HEK293 (cell line): ENCODE measurements around the gene SERPINB3.
A peak's percentile ranks its signal among the peaks of the same experiment; 100 is the strongest.

Experiments
- CTCF ChIA-PET: fragments of 350-600 bp; formaldehyde crosslinking; extraction: SDS; loops from one replicate; lab custom pipeline; 2021; ENCODE audit warnings: antibody characterized with exemption; lab: Yijun Ruan, JAX
- POLR2A ChIA-PET: fragments of 300-600 bp; formaldehyde crosslinking; extraction: SDS; loops from one replicate; lab custom pipeline; 2020; ENCODE audit warnings: antibody characterized with exemption, inconsistent platforms; lab: Yijun Ruan, JAX
- H3K27ac ChIP-seq: fragments of 200-500 bp; sonication (Bioruptor generic); 2 replicates; pipeline ENCODE4 v1.5.1; 2014; ENCODE audit warnings: low read depth, low read length, control low read depth, inconsistent platforms; ENCODE audit errors: extremely low read depth
- H3K36me3 ChIP-seq, 2 experiments: fragments of 200-500 bp in 1 of 2; sonication (Bioruptor generic) in 1 of 2; 1 replicate in 1 of 2; 2 replicates in 1 of 2; pipeline ENCODE4 v1.5.1; 2014 to 2017; ENCODE audit warnings: inconsistent platforms in 2 of 2, low read length in 2 of 2; ENCODE audit not compliant: control insufficient read depth in 2 of 2, insufficient read depth in 1 of 2
- H3K4me1 ChIP-seq: fragments of 200-500 bp; sonication (Bioruptor generic); 2 replicates; pipeline ENCODE4 v1.5.1; 2014; ENCODE audit warnings: mild to moderate bottlenecking, low read length, inconsistent platforms; ENCODE audit not compliant: control insufficient read depth, insufficient read depth
- H3K4me3 ChIP-seq: 2 replicates; pipeline ENCODE4 v1.5.1; 2011; ENCODE audit warnings: low read depth, mild to moderate bottlenecking, control low read depth, low read length, moderate library complexity
- H3K9me3 ChIP-seq: fragments of 200-500 bp; sonication (Bioruptor generic); 2 replicates; pipeline ENCODE4 v1.5.1; 2014; ENCODE audit warnings: low read depth, low read length, inconsistent platforms; ENCODE audit not compliant: control insufficient read depth, insufficient read depth
- KLF10 ChIP-seq: fragments of 450-650 bp; IDR thresholded peaks from 2 replicates; pipeline ENCODE4 v1.5.1; 2018; ENCODE audit warnings: missing biosample characterization, mild to moderate bottlenecking, missing genetic modification characterization
- SETDB1 ChIP-seq: IDR thresholded peaks from one replicate; pipeline ENCODE4 v1.6.1; 2017; ENCODE audit warnings: mild to moderate bottlenecking, low read length, moderate library complexity, mixed read lengths; ENCODE audit not compliant: insufficient read length
- SP7 ChIP-seq: fragments of 450-650 bp; formaldehyde crosslinking; IDR thresholded peaks from 2 replicates; pipeline ENCODE4 v1.5.1; 2016; ENCODE audit warnings: missing biosample characterization, missing genetic modification characterization
- YY2 ChIP-seq: fragments of 450-650 bp; formaldehyde crosslinking; IDR thresholded peaks from 2 replicates; pipeline ENCODE4 v1.5.1; 2016; ENCODE audit warnings: missing biosample characterization, missing genetic modification characterization
- ZBTB21 ChIP-seq: fragments of 450-650 bp; formaldehyde crosslinking; IDR thresholded peaks from 2 replicates; pipeline ENCODE4 v1.5.1; 2017; ENCODE audit warnings: missing biosample characterization, missing genetic modification characterization
- ZFHX2 ChIP-seq: fragments of 450-650 bp; formaldehyde crosslinking; conservative IDR thresholded peaks from 2 replicates; pipeline ENCODE4 v1.5.1; 2016; ENCODE audit warnings: missing biosample characterization, missing genetic modification characterization
- ZFP37 ChIP-seq: fragments of 450-650 bp; formaldehyde crosslinking; IDR thresholded peaks from 2 replicates; pipeline ENCODE4 v1.5.1; 2016; ENCODE audit warnings: missing biosample characterization, missing genetic modification characterization
- ZNF114 ChIP-seq: fragments of 450-650 bp; formaldehyde crosslinking; IDR thresholded peaks from 2 replicates; pipeline ENCODE4 v1.5.0; 2017; ENCODE audit warnings: missing biosample characterization, missing genetic modification characterization
- ZNF155 ChIP-seq: fragments of 450-650 bp; formaldehyde crosslinking; IDR thresholded peaks from 2 replicates; pipeline ENCODE4 v1.5.1; 2016; ENCODE audit warnings: missing biosample characterization, missing genetic modification characterization
- ZNF184 ChIP-seq: fragments of 450-650 bp; IDR thresholded peaks from 2 replicates; pipeline ENCODE4 v1.5.1; 2018; ENCODE audit warnings: missing biosample characterization, mild to moderate bottlenecking, missing genetic modification characterization
- ZNF202 ChIP-seq: fragments of 450-650 bp; formaldehyde crosslinking; IDR thresholded peaks from 2 replicates; pipeline ENCODE4 v1.5.1; 2016; ENCODE audit warnings: missing biosample characterization, missing genetic modification characterization, borderline replicate concordance
- ZNF239 ChIP-seq: fragments of 450-650 bp; formaldehyde crosslinking; IDR thresholded peaks from 2 replicates; pipeline ENCODE4 v1.5.1; 2016; ENCODE audit warnings: missing biosample characterization, missing genetic modification characterization
- ZNF311 ChIP-seq: fragments of 450-650 bp; formaldehyde crosslinking; IDR thresholded peaks from 2 replicates; pipeline ENCODE4 v1.5.1; 2017; ENCODE audit warnings: missing biosample characterization, missing genetic modification characterization, borderline replicate concordance
- ZNF335 ChIP-seq: fragments of 450-650 bp; formaldehyde crosslinking; conservative IDR thresholded peaks from 2 replicates; pipeline ENCODE4 v1.5.1; 2016; ENCODE audit warnings: missing biosample characterization, missing genetic modification characterization
- ZNF394 ChIP-seq: fragments of 450-650 bp; formaldehyde crosslinking; IDR thresholded peaks from 2 replicates; pipeline ENCODE4 v1.5.1; 2016; ENCODE audit warnings: missing biosample characterization, missing genetic modification characterization, mild to moderate bottlenecking, moderate library complexity, borderline replicate concordance
- ZNF426 ChIP-seq: fragments of 450-650 bp; formaldehyde crosslinking; IDR thresholded peaks from 2 replicates; pipeline ENCODE4 v1.5.1; 2017; ENCODE audit warnings: missing biosample characterization, missing genetic modification characterization, mild to moderate bottlenecking, inconsistent platforms, moderate library complexity
- ZNF510 ChIP-seq: fragments of 450-650 bp; formaldehyde crosslinking; IDR thresholded peaks from 2 replicates; pipeline ENCODE4 v1.5.1; 2018; ENCODE audit warnings: mild to moderate bottlenecking, missing genetic modification characterization, missing biosample characterization; ENCODE audit not compliant: insufficient replicate concordance
- ZNF561 ChIP-seq: fragments of 450-650 bp; IDR thresholded peaks from 2 replicates; pipeline ENCODE4 v1.5.1; 2018; ENCODE audit warnings: missing biosample characterization, missing genetic modification characterization, borderline replicate concordance
- ZNF660 ChIP-seq: fragments of 450-650 bp; IDR thresholded peaks from 2 replicates; pipeline ENCODE4 v1.5.1; 2018; ENCODE audit warnings: missing biosample characterization, mild to moderate bottlenecking, missing genetic modification characterization
- ZSCAN23 ChIP-seq: fragments of 450-650 bp; formaldehyde crosslinking; IDR thresholded peaks from 2 replicates; pipeline ENCODE4 v1.5.1; 2016; ENCODE audit warnings: missing biosample characterization, missing genetic modification characterization
- TF ChIP-seq, protein P1 (sequence below): fragments of 450-650 bp; formaldehyde crosslinking; IDR thresholded peaks from 2 replicates; pipeline ENCODE4 v1.5.1; 2016; ENCODE audit warnings: missing biosample characterization, missing genetic modification characterization, low read depth
- TF ChIP-seq, protein P2 (sequence below): fragments of 450-650 bp; formaldehyde crosslinking; optimal IDR thresholded peaks from 2 replicates; pipeline ENCODE3; 2016; ENCODE audit warnings: missing biosample characterization, mild to moderate bottlenecking, missing genetic modification characterization
- TF ChIP-seq, protein P3 (sequence below): fragments of 450-650 bp; formaldehyde crosslinking; IDR thresholded peaks from 2 replicates; pipeline ENCODE4 v1.5.1; 2017; ENCODE audit warnings: missing biosample characterization, missing genetic modification characterization
- TF ChIP-seq, protein P4 (sequence below): fragments of 450-650 bp; formaldehyde crosslinking; IDR thresholded peaks from 2 replicates; pipeline ENCODE4 v1.5.1; 2016; ENCODE audit warnings: missing biosample characterization, missing genetic modification characterization, borderline replicate concordance
- TF ChIP-seq, protein P5 (sequence below): fragments of 450-650 bp; formaldehyde crosslinking; IDR thresholded peaks from 2 replicates; pipeline ENCODE4 v1.5.1; 2016; ENCODE audit warnings: missing biosample characterization, missing genetic modification characterization

The SERPINB3 gene

DNA sequence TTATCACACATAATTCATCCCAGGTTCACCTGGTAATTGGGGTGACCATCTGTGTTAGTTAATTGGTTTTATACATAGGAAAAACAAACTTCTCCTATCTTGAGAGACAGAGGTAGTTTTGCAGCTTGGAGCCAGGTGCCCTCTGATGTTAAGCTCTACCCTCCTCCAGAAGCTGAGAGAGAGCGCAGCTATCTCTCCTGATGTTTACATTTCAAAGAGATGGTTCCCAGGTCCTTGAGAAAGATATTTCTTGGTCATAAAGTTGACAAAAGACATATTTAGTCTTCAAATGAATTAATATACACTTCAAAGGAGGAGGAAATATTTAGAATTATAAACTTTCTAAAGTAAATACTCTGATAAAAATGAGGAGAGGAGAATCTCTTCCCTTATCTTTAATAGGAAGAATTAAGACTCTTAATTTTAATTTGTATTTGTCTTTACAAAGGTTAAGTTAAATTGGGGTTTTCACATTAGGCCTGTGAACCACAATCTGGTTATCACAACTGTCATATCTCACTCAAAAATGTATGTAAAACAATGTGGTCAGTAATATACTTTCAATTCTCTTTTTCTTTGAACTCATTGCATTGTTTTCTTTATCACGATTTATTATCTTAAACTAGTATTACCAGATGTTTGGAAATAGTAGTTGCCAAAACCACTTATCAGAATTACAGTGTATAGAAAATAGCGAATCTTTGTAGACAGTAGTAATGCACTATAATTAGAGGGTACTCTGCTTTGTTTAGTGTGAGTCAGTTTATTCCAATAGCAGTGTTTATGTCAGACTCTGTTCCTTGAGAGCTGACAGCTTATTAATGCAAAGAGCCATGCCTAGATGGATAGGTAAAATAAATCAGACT, 44.4 kb downstream of the SERPINB3 start:
- ChIA-PET CTCF (interaction anchor here (0.6 to 0.7 kb wide), 2 partner anchors 41 to 101 kb away, joined by 3 read pairs; no protein-coding TSS in a partner anchor), POLR2A (no interaction called here)
- TF ChIP-seq SP7 (tag by site-specific recombination) (peak; percentile 94), ZFHX2 (tag by site-specific recombination) (no peak), YY2 (no peak), ZNF311 (tag by site-specific recombination) (no peak)
- H3K4me1 ChIP-seq, result peaks cover 13% of the 10 kb centered on the region; the same call in 1 of the 2 replicates
- 0 out of 2 replicates have a peak overlapping the region, but pooled peaks have one; percentile 41 for H3K27ac ChIP-seq
- no peak overlapping the region for H3K4me3 ChIP-seq
- no peaks in the 10 kb centered on the region for H3K9me3 ChIP-seq
- no peaks in the 10 kb centered on the region for H3K36me3 ChIP-seq

DNA sequence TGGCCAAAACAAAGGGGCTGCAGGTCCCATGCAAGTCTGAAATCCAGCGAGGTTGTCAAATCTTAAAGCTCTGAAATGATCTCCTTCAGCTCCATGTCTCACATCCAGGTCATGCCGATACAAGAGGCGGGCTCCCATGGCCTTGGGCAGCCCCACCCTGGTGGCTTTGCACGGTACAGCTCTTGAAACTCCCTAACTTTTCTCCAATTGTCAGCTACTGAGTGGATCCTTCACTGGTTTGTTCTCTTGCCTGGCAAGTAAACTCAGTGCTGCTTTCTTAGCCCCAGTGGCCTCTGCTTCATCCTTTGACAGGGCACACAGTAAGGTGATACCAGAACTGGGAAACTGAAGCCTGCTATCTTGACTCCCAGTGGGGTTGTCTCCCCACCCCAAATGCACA, 48.3 kb downstream of the SERPINB3 start:
- CTCF ChIA-PET, result no interaction called here
- TF ChIP-seq ZNF660 (tag by site-specific recombination) (no peak), YY2 (no peak), ZNF311 (tag by site-specific recombination) (no peak), ZNF394 (tag by site-specific recombination) (no peak), ZNF426 (no peak), ZNF561 (tag by site-specific recombination) (no peak), ZBTB21 (tag by site-specific recombination) (no peak), ZNF510 (no peak), ZNF155 (tag by site-specific recombination) (no peak), ZNF239 (no peak), ZNF184 (no peak), SETDB1 (no peak)
- TF ChIP-seq, protein P1, sequence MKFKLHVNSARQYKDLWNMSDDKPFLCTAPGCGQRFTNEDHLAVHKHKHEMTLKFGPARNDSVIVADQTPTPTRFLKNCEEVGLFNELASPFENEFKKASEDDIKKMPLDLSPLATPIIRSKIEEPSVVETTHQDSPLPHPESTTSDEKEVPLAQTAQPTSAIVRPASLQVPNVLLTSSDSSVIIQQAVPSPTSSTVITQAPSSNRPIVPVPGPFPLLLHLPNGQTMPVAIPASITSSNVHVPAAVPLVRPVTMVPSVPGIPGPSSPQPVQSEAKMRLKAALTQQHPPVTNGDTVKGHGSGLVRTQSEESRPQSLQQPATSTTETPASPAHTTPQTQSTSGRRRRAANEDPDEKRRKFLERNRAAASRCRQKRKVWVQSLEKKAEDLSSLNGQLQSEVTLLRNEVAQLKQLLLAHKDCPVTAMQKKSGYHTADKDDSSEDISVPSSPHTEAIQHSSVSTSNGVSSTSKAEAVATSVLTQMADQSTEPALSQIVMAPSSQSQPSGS (tag by site-specific recombination), result no peak
- TF ChIP-seq, protein P2, sequence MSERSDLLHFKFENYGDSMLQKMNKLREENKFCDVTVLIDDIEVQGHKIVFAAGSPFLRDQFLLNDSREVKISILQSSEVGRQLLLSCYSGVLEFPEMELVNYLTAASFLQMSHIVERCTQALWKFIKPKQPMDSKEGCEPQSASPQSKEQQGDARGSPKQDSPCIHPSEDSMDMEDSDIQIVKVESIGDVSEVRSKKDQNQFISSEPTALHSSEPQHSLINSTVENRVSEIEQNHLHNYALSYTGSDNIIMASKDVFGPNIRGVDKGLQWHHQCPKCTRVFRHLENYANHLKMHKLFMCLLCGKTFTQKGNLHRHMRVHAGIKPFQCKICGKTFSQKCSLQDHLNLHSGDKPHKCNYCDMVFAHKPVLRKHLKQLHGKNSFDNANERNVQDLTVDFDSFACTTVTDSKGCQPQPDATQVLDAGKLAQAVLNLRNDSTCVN (tag by site-specific recombination), result no peak
- TF ChIP-seq, protein P3, sequence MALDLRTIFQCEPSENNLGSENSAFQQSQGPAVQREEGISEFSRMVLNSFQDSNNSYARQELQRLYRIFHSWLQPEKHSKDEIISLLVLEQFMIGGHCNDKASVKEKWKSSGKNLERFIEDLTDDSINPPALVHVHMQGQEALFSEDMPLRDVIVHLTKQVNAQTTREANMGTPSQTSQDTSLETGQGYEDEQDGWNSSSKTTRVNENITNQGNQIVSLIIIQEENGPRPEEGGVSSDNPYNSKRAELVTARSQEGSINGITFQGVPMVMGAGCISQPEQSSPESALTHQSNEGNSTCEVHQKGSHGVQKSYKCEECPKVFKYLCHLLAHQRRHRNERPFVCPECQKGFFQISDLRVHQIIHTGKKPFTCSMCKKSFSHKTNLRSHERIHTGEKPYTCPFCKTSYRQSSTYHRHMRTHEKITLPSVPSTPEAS, result no peak

DNA sequence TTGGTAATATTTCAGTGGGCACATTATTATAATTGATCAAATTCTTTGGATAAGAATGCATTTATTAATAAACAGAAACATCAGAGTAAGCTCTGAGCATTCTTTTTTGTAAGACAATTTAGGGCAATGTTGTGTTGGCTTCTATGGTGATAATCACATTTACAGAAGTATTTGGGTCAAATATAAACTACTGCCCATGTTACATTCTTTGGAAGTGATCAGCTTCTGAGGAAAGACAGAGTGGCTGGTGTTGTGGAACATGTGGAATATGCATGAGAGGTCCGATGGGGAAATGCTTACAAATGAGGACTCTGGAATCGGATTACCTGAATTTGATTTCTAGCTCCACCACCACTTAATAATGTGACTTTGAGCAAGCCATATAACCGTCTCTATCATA, 55.2 kb downstream of the SERPINB3 start:
- H3K9me3 ChIP-seq, result no peaks in the 10 kb centered on the region
- no peak overlapping the region for H3K4me3 ChIP-seq
- H3K36me3 ChIP-seq, result no peaks in the 10 kb centered on the region
- no peak overlapping the region for H3K27ac ChIP-seq
- CTCF ChIA-PET, result interaction anchor here (0.7 to 1.2 kb wide), 2 partner anchors 88 to 298 kb away, joined by 3 to 5 read pairs; no protein-coding TSS in a partner anchor
- no peaks in the 10 kb centered on the region for H3K4me1 ChIP-seq
- POLR2A ChIA-PET, result no interaction called here
- TF ChIP-seq KLF10 (tag by site-specific recombination), result no peak
- no peak for TF ChIP-seq ZFP37
- TF ChIP-seq, protein P4, sequence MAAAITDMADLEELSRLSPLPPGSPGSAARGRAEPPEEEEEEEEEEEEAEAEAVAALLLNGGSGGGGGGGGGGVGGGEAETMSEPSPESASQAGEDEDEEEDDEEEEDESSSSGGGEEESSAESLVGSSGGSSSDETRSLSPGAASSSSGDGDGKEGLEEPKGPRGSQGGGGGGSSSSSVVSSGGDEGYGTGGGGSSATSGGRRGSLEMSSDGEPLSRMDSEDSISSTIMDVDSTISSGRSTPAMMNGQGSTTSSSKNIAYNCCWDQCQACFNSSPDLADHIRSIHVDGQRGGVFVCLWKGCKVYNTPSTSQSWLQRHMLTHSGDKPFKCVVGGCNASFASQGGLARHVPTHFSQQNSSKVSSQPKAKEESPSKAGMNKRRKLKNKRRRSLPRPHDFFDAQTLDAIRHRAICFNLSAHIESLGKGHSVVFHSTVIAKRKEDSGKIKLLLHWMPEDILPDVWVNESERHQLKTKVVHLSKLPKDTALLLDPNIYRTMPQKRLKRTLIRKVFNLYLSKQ, result no peak
- no peak for TF ChIP-seq ZSCAN23 (tag by site-specific recombination)
- TF ChIP-seq ZNF561 (tag by site-specific recombination), result no peak
- TF ChIP-seq ZNF114 (tag by site-specific recombination), result no peak
- no peak for TF ChIP-seq ZNF202 (tag by site-specific recombination)
- TF ChIP-seq, protein P5, sequence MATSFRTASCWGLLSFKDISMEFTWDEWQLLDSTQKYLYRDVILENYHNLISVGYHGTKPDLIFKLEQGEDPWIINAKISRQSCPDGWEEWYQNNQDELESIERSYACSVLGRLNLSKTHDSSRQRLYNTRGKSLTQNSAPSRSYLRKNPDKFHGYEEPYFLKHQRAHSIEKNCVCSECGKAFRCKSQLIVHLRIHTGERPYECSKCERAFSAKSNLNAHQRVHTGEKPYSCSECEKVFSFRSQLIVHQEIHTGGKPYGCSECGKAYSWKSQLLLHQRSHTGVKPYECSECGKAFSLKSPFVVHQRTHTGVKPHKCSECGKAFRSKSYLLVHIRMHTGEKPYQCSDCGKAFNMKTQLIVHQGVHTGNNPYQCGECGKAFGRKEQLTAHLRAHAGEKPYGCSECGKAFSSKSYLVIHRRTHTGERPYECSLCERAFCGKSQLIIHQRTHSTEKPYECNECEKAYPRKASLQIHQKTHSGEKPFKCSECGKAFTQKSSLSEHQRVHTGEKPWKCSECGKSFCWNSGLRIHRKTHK (tag by site-specific recombination), result no peak
- TF ChIP-seq ZNF335 (tag by site-specific recombination), result no peak

More for the DNA sequence above, 48.3 kb downstream of the SERPINB3 start:
- H3K36me3 ChIP-seq, result no peaks in the 10 kb centered on the region
- no peak overlapping the region for H3K4me3 ChIP-seq
- H3K9me3 ChIP-seq, result no peaks in the 10 kb centered on the region
- POLR2A ChIA-PET, result no interaction called here
- H3K4me1 ChIP-seq, result peaks cover 13% of the 10 kb centered on the region; the same call in 1 of the 2 replicates
- H3K27ac ChIP-seq, result no peak overlapping the region
